ENCODE results near the gene MAP3K7. TPM values are rescaled to one million over a fixed set of nuclear protein-coding genes. Genes with fewer than 3 reads are reported as not detected.

Gene MAP3K7
- total and polyA plus RNA-seq, 2 experiments from 2014 or later = 21.5 to 40.3 TPM

DNA sequence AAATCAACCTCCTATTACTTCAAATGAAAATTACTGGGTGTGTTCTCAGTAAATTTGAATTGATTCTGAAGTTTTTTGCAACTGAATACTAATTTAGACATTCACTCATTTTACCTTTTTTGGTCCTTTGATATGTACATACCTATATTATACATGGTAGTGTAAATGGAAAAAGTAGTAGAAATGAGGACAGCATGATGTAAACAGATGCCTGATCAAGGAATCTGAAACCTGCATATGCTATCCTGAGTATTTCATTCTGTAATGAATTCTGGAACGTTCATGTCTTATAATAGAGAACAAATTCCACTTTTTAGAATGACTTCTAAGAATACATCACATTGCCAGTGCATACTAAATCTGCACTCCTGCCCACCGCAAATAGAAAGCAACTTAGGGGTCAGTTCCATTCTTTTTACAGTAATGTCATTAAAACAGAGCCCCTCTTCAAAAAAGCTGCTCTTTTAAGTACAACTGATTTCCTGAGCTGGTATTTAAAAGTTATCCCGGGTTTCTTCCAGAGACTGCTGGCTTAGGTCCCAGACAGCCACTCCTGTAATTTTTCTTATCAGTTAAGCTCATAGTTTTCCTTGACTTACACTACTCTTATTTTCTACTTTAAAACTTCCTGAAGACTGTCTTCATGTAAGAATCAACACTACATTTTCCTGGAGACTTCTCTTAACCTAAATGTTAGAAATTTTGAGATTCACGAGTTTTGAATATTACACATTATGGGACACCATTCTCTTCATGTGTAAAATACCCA lies 48.4 kb downstream of the MAP3K7 start:
- WGBS (ENCODE audit: low lambda C conversion rate, missing lambda C conversion rate) = 57% methylated on average over 4 of the region's 4 CpGs
- no peak overlapping the region for H3K27ac ChIP-seq

DNA sequence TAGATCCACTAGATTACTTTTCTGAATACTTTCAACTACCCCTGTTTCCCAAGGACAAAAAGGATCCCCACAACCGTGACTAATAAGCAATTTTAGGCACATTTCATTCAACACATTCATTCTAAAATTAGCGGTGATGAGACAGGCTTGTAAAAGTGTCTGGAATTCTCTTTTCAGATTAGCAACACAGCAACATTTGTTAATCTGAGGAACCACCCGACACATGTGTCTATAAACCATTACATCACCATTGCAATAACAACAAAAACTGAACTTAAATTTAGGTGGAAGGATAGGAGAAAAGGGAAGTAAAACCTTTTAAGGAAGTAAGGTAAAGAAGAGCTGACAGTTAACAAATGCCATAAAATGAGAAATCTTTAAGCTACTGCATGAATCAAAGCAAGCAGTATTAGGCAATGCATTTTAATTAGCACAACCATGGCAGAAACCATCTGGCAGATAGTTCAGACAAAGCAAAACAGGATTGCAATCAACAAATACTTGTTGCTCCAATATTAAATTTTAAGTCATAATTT lies 49.1 kb downstream of the MAP3K7 start:
- TF ChIP-seq, protein P1, sequence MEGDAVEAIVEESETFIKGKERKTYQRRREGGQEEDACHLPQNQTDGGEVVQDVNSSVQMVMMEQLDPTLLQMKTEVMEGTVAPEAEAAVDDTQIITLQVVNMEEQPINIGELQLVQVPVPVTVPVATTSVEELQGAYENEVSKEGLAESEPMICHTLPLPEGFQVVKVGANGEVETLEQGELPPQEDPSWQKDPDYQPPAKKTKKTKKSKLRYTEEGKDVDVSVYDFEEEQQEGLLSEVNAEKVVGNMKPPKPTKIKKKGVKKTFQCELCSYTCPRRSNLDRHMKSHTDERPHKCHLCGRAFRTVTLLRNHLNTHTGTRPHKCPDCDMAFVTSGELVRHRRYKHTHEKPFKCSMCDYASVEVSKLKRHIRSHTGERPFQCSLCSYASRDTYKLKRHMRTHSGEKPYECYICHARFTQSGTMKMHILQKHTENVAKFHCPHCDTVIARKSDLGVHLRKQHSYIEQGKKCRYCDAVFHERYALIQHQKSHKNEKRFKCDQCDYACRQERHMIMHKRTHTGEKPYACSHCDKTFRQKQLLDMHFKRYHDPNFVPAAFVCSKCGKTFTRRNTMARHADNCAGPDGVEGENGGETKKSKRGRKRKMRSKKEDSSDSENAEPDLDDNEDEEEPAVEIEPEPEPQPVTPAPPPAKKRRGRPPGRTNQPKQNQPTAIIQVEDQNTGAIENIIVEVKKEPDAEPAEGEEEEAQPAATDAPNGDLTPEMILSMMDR (IDR thresholded peaks at IDR 0.05; ENCODE audit: poor library complexity) = no peak
- no peak for TF ChIP-seq EZH2phosphoT487 (IDR thresholded peaks at IDR 0.05; ENCODE audit: low read depth, severe bottlenecking, unreplicated experiment)
- TF ChIP-seq EZH2 (IDR thresholded peaks at IDR 0.05; ENCODE audit: borderline replicate concordance) = no peak
- Histone ChIP-seq H3K27ac (no peak overlapping the region), H4K20me1 (ENCODE audit: insufficient read depth, poor library complexity, severe bottlenecking) (no peaks in the 10 kb centered on the region), H2AFZ (no peak overlapping the region), H3K9me3 (ENCODE audit: low read depth) (no peaks in the 10 kb centered on the region), H3K4me1 (ENCODE audit: insufficient read depth) (no peaks in the 10 kb centered on the region), H3K9me2 (replicated peaks; ENCODE audit: insufficient read depth) (no peaks in the 10 kb centered on the region), H3K27me3 (no peaks in the 10 kb centered on the region), H3K4me3 (no peak overlapping the region), H3K36me3 (replicated peaks; ENCODE audit: insufficient read depth, low read depth) (no peaks in the 10 kb centered on the region), H3K79me2 (no peaks in the 10 kb centered on the region), H3K4me2 (no peak overlapping the region)
- no peak for DNase-seq (ENCODE audit: low spot score)
- 73% methylated on average over 3 of the region's 3 CpGs for WGBS (ENCODE audit: low lambda C conversion rate, missing lambda C conversion rate)

More for the DNA sequence above, 48.4 kb downstream of the MAP3K7 start:
- Histone ChIP-seq H3K27me3 (no peaks in the 10 kb centered on the region), H3K36me3 (replicated peaks; ENCODE audit: insufficient read depth, low read depth) (no peaks in the 10 kb centered on the region), H3K4me2 (no peak overlapping the region), H3K4me3 (no peak overlapping the region), H3K9me2 (replicated peaks; ENCODE audit: insufficient read depth) (no peaks in the 10 kb centered on the region), H3K4me1 (ENCODE audit: insufficient read depth) (no peaks in the 10 kb centered on the region), H3K79me2 (no peaks in the 10 kb centered on the region), H2AFZ (no peak overlapping the region), H3K9me3 (ENCODE audit: low read depth) (no peaks in the 10 kb centered on the region), H4K20me1 (ENCODE audit: insufficient read depth, poor library complexity, severe bottlenecking) (no peaks in the 10 kb centered on the region)
- TF ChIP-seq EZH2phosphoT487 (IDR thresholded peaks at IDR 0.05; ENCODE audit: low read depth, severe bottlenecking, unreplicated experiment) (no peak), EZH2 (IDR thresholded peaks at IDR 0.05; ENCODE audit: borderline replicate concordance) (no peak)
- TF ChIP-seq, protein P1 (IDR thresholded peaks at IDR 0.05; ENCODE audit: poor library complexity) = no peak
- peak; percentile 7 for DNase-seq (ENCODE audit: low spot score)

DNA sequence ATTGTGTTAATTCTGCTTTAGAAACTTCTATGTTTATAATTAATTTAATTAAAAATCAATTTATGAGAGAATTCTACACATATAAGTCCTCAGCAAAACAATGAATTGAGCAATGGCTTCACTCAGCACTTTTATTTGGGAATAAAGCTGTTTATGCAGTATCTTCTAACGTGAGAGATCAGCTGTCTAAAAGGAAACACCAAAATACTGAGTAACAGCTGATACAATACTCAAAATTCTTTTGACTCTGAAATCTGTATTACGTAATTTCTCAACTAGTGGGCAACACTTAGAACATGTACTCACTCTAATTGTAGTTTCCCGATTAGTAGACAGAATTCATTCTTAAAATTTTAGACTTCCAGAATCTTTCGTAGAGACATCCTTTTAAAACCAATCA lies 49.8 kb downstream of the MAP3K7 start:
- no peak overlapping the region for H3K27ac ChIP-seq
- no peak overlapping the region for H2AFZ ChIP-seq
- no peaks in the 10 kb centered on the region for H3K79me2 ChIP-seq
- no peaks in the 10 kb centered on the region for H3K9me3 ChIP-seq (ENCODE audit: low read depth)
- no peaks in the 10 kb centered on the region for H3K36me3 ChIP-seq (replicated peaks; ENCODE audit: insufficient read depth, low read depth)
- TF ChIP-seq EZH2phosphoT487 (IDR thresholded peaks at IDR 0.05; ENCODE audit: low read depth, severe bottlenecking, unreplicated experiment) (no peak), EZH2 (IDR thresholded peaks at IDR 0.05; ENCODE audit: borderline replicate concordance) (no peak)
- TF ChIP-seq, protein P1 (IDR thresholded peaks at IDR 0.05; ENCODE audit: poor library complexity) = no peak
- 89% methylated on average over 4 of the region's 4 CpGs for WGBS (ENCODE audit: low lambda C conversion rate, missing lambda C conversion rate)
- no peaks in the 10 kb centered on the region for H3K9me2 ChIP-seq (replicated peaks; ENCODE audit: insufficient read depth)
- no peak for DNase-seq (ENCODE audit: low spot score)
- no peak overlapping the region for H3K4me3 ChIP-seq
- no peaks in the 10 kb centered on the region for H3K4me1 ChIP-seq (ENCODE audit: insufficient read depth)
- H3K27me3 ChIP-seq = no peaks in the 10 kb centered on the region
- no peaks in the 10 kb centered on the region for H4K20me1 ChIP-seq (ENCODE audit: insufficient read depth, poor library complexity, severe bottlenecking)
- H3K4me2 ChIP-seq = no peak overlapping the region

Measured in hepatocyte (in vitro differentiated cells).